ENCODE measurements around the gene PLCD3. TPM values are rescaled to one million over a fixed set of nuclear protein-coding genes. Genes with fewer than 3 reads are reported as not detected.

PLCD3 gene
- total RNA-seq, 1 donor from 2014 or later, result 187 TPM

GRCh38 chr17:45118691-45119090 lies 13.6 kb downstream of the PLCD3 start:
- DNase-seq (ENCODE audit: low read depth), result no peak

- DNase-seq (ENCODE audit: low read depth), result no peak
Measured at GRCh38 chr17:45117848-45118646, 14.3 kb downstream of the PLCD3 start.

GRCh38 chr17:45117334-45117733 lies 15.0 kb downstream of the PLCD3 start:
- DNase-seq (ENCODE audit: low read depth), result no peak

- no peak for DNase-seq (ENCODE audit: low read depth)
Measured at GRCh38 chr17:45116434-45117016, 15.8 kb downstream of the PLCD3 start.

- no peak for DNase-seq (ENCODE audit: low read depth)
Measured at GRCh38 chr17:45115871-45116270, 16.4 kb downstream of the PLCD3 start.

- DNase-seq (ENCODE audit: low read depth), result no peak
Measured at GRCh38 chr17:45115015-45115625, 17.2 kb downstream of the PLCD3 start.

- no peak for DNase-seq (ENCODE audit: low read depth)
Measured at GRCh38 chr17:45114117-45114932, 18.0 kb downstream of the PLCD3 start.

GRCh38 chr17:45113424-45113754 lies 18.9 kb downstream of the PLCD3 start:
- DNase-seq (ENCODE audit: low read depth), result no peak

GRCh38 chr17:45112559-45113423 lies 19.5 kb downstream of the PLCD3 start:
- DNase-seq (ENCODE audit: low read depth), result no peak

GRCh38 chr17:45111850-45112249 lies 20.5 kb downstream of the PLCD3 start:
- no peak for DNase-seq (ENCODE audit: low read depth)

GRCh38 chr17:45110676-45111611 lies 21.4 kb downstream of the PLCD3 start:
- DNase-seq (ENCODE audit: low read depth), result peak; percentile 83

- no peak for DNase-seq (ENCODE audit: low read depth)
Measured at GRCh38 chr17:45108595-45109521, 23.5 kb downstream of the PLCD3 start.

GRCh38 chr17:45108051-45108450 lies 24.3 kb downstream of the PLCD3 start:
- DNase-seq (ENCODE audit: low read depth), result no peak

- DNase-seq (ENCODE audit: low read depth), result no peak
Measured at GRCh38 chr17:45107293-45108010, 24.9 kb downstream of the PLCD3 start.

- DNase-seq (ENCODE audit: low read depth), result no peak
Measured at GRCh38 chr17:45106582-45106981, 25.7 kb downstream of the PLCD3 start.

- DNase-seq (ENCODE audit: low read depth), result no peak
Measured at GRCh38 chr17:45106096-45106495, 26.2 kb downstream of the PLCD3 start.

- no peak for DNase-seq (ENCODE audit: low read depth)
Measured at GRCh38 chr17:45104907-45105624, 27.2 kb downstream of the PLCD3 start.

Measured in myocyte (in vitro differentiated cells).